HEK293 (cell line): Measurements from ENCODE around the gene CHCHD10.

Experiments
- HIC1 ChIP-seq: fragments of 450-650 bp; formaldehyde crosslinking; IDR thresholded peaks from 2 replicates; pipeline ENCODE4 v1.5.1; 2016; ENCODE audit warnings: missing biosample characterization, missing genetic modification characterization
- REST ChIP-seq: fragments of 450-650 bp; formaldehyde crosslinking; IDR thresholded peaks from 2 replicates; pipeline ENCODE4 v1.5.1; 2016; ENCODE audit warnings: missing biosample characterization, missing genetic modification characterization
- ZBTB7A ChIP-seq: fragments of 450-650 bp; formaldehyde crosslinking; IDR thresholded peaks from 2 replicates; pipeline ENCODE4 v1.5.1; 2016; ENCODE audit warnings: low read depth, missing biosample characterization, missing genetic modification characterization

- TF ChIP-seq HIC1 (tag by site-specific recombination) (no peak), ZBTB7A (tag by site-specific recombination) (no peak), REST (tag by site-specific recombination) (no peak)
These were observed 14.9 kb upstream of the CHCHD10 start for GRCh38 chr22:23782703-23783102.
